KBM-7 (cell line): ENCODE measurements around the gene WFDC12.

Source experiments
- DNase-seq: peaks from one replicate; pipeline ENCODE4 v3.0.0-alpha.2; 2015
- in situ Hi-C: fragments of 300-500 bp; cut with MboI; formaldehyde crosslinking; loops from 2 replicates; pipeline ENCODE4 v1.14.3; 2020; ENCODE audit warnings: low sequenced_read_pairs, low pct_unique_long_range_greater_than_20kb, mixed read lengths

WFDC12 gene

GRCh38 chr20:45118028-45118427 lies 6.2 kb downstream of the WFDC12 start:
- DNase-seq, result no peak

DNA sequence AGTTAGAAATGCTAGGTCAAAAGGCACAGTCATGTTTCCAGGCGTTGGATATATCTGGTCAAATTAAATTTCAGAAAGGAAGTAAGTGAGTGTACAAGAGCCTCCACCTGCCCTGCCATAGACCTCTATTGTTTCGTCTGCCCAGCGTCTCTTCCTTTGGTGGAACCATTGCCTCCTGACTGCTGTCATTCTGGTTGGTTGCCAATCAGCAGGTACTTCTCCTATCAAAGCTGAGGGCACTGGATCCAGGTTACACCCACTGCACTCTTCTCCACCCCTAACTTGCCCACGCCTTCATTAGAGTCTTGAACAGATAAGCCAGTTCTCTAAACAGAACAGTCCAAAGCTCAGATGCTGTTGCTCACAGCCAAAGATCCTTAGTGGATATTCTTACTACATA lies 6.7 kb downstream of the WFDC12 start:
- in situ Hi-C loops, result no loop called here
- no peak for DNase-seq

More at GRCh38 chr20:45118028-45118427, 6.2 kb downstream of the WFDC12 start:
- in situ Hi-C loops, result no loop called here

DNA sequence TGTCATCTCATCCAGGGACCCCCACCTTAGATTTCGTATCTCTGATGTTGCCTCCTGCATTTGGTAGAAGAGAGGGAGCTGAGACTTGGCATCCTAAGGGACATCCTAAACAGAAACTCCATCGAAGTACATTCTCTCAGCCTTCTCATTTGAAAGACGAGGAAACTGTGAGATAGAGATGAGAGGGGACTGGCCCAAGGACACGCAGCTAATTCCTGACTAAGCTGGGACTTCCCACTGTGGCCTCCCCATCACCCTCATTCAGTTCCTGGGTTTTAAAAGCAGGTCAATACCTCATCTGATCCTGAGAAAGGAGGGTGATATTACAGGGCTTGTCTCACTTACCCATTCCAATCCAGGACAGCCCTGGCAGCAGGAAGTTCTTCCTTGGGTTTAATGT lies 8.4 kb downstream of the WFDC12 start:
- DNase-seq, result no peak
- in situ Hi-C loops, result no loop called here

DNA sequence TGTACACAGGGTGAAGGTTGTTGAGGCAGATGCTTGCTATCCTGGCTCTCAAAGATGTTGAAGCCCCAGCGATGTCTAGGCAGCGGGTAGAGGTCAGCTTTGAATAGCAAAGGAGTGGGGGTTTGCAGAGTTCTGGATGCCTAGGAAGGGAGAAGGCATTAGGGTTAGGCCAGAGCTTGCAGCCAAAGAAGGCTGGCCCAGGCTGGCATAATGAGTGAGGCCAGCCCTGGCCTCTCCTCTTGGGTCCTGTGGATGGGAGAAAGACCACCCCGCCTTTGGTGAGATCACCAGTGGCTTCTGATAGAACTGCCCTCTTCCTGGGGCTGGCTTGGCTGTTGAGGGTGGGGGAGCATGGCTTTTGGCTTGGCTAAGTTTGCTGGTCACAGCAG lies 8.9 kb downstream of the WFDC12 start:
- in situ Hi-C loops, result no loop called here
- DNase-seq, result no peak

DNA sequence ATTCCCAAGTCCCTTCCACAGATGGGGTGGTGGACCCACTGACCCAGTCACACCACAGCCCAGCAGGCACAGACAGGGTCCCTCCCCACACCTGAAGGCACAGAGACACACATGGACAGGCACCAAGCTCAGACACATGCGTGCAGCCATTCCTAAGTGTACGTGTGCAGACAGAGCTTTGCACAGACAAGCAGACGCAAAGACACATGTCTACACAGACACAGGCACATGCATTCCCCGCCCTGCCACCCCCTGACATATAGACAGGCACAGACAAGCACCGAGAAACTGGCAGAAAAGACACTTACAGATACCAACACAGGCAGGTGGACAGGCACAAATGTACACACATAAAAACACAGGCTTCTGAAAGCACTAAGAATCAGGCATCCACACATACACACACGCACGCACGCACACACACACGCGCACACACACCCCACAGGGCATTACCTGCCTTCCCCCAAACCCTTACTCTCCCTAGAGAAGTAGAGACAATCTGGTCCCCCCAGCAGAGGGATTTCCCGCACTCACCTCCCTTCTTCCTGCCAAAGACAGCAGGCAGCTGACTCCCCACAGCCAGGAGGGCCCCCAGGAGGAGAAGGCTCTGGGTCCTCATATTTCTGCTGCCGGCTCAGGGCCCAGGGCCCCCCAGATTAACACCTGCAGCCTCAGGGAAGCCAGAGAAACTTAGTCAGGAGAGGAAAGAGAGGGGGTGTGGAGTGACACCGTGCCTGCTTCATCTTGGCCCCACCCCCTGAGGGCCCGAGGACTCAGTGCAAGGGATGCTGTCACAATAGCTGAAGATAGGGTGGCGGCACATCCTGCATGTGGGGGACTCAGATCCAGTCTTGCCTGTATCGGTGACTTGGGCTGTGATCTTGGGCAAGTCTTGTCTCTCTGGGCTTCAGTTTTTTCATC lies 9.5 kb downstream of the WFDC12 start, which contains the start of gene WFDC5:
WFDC5 (minus strand) TSS at position 710 of the 921 bp plus-strand sequence; CDS start at position 619, 91 bp downstream.
- no peak for DNase-seq
- in situ Hi-C loops, result no loop called here

DNA sequence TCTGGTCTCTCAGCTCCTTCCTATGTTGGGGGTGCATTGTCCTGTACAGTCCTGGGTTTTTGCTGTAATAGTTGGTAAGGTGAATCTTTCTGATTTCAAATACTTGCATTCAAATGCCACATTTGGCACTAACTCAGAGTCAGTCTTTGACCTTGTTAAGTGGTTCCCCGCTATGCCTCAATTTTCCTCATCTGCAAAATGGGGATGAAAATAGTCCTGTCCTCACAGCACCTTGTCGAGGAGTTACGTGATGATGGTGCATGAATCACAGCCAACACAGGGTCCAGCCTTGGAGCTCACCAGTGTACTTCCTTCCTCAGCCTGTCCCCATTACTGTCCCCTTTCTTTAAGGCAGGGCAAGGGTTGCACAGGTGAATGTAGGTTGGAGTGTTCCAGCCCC lies 10.4 kb downstream of the WFDC12 start:
- no peak for DNase-seq
- in situ Hi-C loops, result no loop called here

DNA sequence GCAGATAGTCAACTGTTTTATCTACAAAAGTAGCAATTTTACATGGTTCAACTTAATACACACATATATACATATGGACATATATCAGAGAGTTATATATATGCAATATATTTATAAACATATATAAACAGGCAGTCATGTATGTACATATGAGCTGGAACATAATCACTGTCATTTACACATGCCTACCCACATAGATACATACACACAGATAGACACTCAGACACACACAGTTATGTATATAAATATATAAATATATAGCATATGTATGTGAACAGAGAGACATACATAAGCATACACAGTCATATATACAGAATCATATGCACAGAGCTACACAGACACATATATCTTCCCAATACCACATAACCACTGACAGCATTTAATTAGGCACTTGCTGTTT lies 11.5 kb downstream of the WFDC12 start:
- in situ Hi-C loops, result no loop called here
- no peak for DNase-seq

- DNase-seq, result peak; percentile 15
- in situ Hi-C loops, result no loop called here
Measured at GRCh38 chr20:45111799-45112471, 12.3 kb downstream of the WFDC12 start.

DNA sequence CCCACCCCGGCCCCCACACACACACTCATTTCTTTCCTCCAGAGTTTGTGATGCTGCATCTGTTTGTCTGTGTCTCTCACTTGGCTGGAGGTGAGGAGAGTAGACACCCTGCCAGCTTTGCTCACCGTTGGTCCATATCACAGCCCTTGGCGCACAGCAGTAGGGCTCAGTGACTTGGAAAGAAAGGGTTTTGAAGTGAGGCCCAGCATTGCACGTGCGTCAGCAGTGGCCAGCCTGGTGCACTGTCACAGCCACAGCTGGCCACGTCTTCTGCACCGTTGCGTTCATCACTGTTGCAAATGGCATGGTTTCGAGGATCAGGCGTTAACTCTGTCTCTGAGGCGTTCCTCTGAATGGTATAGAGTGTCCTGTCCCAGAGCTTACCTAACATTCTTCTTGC lies 13.0 kb downstream of the WFDC12 start:
- DNase-seq, result no peak
- in situ Hi-C loops, result no loop called here

DNA sequence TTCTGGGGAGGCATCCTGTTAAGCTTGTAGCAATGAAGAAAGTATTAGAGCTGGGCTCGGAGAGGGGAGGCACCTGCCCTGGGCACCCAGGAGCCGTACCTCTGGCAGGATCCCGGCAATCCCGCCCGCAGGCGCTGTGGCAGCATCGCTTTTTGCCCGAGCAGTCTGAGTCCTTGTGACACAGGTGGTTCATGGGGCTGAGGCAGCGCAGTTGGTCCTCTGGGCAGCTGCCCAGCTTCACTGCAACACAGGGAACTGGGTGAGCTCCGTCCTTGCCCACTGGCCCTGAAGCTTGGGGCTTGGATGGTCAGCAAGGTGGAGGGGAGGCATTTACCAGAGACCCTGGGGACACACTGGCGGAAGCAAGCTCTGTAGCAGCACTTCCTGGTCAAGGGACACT lies 14.0 kb downstream of the WFDC12 start:
- in situ Hi-C loops, result no loop called here
- DNase-seq, result no peak

DNA sequence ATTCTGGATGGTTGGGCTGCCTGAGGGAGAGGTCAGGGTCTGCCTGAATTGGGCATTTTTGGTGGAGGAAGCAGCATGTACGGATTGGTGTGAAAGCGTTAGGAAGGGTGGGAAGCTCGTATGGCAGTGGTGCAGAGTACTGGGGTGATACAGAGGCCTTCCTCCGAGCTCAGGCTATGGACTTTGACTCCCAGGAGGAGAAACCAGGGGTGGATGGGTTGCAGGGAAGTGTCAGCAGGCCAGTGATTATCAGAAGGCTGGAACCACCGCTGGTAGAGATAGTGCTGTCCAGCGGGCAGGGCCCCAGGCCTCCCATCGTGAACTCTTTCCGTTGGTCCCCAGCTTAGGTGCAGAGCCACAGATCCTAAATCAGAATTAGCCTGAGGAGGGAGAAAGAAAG lies 14.6 kb downstream of the WFDC12 start:
- DNase-seq, result no peak
- in situ Hi-C loops, result no loop called here

DNA sequence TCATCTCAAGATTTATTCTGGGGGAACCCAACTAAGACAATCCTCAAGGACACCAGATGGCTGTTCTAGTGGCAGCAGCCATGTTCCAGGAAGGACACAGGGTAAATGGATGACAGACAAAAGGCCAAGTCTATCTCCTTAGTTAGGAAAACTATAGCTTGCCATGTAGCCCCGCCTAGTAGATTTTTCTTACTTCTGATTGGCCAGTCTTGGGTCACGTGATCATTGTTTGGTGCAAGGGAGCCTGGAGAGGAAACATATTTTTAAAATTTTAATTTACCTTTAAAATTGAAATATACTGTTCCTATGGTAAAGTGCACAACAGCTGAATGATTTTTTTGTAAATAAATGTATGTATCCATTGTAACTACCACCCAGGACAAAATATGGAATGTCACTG lies 18.9 kb downstream of the WFDC12 start:
- no peak for DNase-seq
- in situ Hi-C loops, result no loop called here

DNA sequence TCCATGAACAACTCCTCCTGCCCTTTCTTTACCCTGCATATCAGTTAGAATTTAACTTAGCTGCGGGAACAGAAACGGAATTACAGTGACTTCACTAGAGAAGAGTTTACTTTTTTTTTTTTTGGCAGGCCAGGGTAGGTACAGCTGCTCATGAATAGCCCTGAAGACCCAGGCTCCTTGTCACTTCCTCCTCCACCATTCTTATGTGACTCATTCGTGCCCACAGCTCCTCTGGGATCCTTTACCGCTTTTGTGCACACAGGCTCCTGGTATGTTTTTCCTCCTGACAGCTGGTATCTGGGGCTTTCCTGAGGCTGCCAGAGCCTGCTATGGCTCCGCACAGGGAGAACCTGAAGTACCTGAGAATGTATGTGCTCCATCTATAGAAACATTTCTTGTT lies 19.5 kb downstream of the WFDC12 start:
- peak; percentile 36 for DNase-seq
- in situ Hi-C loops, result no loop called here

DNA sequence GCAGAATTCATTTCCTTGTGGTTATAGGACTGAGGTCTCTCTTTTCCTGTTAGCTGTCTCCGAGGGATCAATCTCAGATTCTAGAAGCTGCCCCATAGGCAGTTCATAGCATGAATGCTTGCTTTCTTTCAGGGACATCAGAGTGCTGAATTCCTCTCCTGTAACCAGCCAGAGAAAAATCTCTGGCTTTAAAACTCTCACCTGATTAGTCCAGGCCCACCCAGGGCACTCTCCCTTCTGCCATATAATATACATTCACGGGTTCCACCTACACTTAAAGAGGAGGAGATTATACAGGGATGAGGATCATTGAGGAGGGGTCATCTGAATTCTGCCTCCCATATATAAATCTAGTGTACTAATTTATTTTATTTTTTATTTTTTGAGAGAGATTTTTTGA lies 21.2 kb downstream of the WFDC12 start:
- DNase-seq, result no peak
- in situ Hi-C loops, result no loop called here

DNA sequence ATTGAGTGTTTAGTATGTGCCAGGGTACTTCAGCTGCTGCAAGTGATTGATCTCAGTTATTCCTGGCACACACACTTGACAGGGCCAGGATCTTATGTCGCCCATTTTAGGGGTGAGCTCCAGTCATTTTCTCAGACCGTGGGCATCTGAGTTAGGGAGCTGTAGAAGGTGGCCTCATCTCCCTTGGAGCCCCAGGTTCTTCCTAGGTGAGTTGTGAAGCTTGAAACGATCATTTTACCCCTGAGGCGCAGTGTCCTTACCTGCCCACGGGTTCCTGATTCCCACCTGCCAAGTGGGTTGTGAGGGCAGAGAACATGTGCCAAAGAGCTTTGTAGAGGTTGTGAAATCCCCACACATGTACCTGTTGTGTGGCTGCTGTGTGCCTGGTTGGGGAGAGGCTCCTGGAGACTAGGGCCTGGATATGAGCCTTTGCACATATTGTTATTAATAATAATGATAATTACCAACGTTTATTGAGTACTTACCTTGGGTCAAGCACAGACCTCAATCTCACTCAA lies 22.9 kb downstream of the WFDC12 start:
- in situ Hi-C loops, result no loop called here
- no peak for DNase-seq

- in situ Hi-C loops, result no loop called here
Measured at GRCh38 chr20:45100563-45101245, 23.6 kb downstream of the WFDC12 start, which contains the start of gene KCNS1. Gene KCNS1 (minus strand): TSS chr20:45101127. CDS start chr20:45099236, 1,891 bp downstream.

GRCh38 chr20:45098103-45098773 lies 26.0 kb downstream of the WFDC12 start:
- in situ Hi-C loops, result no loop called here

More at GRCh38 chr20:45100563-45101245, 23.6 kb downstream of the WFDC12 start, which contains the start of gene KCNS1:
- DNase-seq, result peak; percentile 59

DNA sequence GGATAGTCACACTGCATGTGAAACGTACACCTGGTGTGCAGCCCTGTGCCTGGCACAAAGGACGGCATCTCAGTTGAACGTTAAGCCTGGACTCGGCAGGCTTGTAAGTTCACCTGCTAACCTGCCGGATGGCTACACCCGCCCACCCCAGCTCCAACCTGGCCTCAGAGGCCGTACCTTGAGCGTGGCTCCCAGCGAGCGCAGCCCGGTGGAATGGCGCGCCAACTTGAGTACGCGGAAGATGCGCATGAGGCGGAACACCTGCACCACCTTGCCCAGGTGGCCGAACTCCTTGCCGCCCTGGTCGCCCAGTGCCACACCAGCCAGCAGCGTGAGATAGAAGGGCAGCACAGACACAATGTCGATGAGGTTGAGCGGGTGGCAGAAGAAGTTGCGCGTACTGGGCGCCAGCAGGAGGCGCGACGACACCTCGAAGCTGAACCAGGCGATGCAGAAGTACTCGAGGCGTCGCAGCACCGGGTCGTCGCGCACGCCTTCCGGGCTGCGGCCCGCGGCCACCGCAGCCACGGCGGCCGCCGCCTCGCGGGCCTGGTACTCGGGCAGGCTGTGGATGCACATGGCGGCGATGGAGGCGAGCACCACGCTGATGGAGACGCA lies 26.7 kb downstream of the WFDC12 start:
- peak; percentile 42 for DNase-seq
- in situ Hi-C loops, result no loop called here

More at GRCh38 chr20:45098103-45098773, 26.0 kb downstream of the WFDC12 start:
- DNase-seq, result no peak
